IPS-18a (cell line): Measurements from ENCODE around the gene CDO1.

Source experiments
- H3K27ac ChIP-seq: one replicate; pipeline ENCODE4 v1.5.1; 2013; ENCODE audit warnings: low read length
- H3K27me3 ChIP-seq: one replicate; pipeline ENCODE4 v1.6.1; 2013; ENCODE audit warnings: mild to moderate bottlenecking, low read length; ENCODE audit not compliant: control insufficient read depth, insufficient read depth
- H3K36me3 ChIP-seq: one replicate; pipeline ENCODE4 v1.6.1; 2013; ENCODE audit warnings: low read depth, low read length; ENCODE audit not compliant: control insufficient read depth
- H3K4me1 ChIP-seq: one replicate; pipeline ENCODE4 v1.6.1; 2013; ENCODE audit warnings: low read depth, low read length; ENCODE audit not compliant: control insufficient read depth
- H3K4me3 ChIP-seq: one replicate; pipeline ENCODE4 v1.5.1; 2013; ENCODE audit warnings: low read length
- H3K9ac ChIP-seq: one replicate; pipeline ENCODE4 v1.6.1; 2013; ENCODE audit warnings: mild to moderate bottlenecking, low read length, moderate library complexity
- H3K9me3 ChIP-seq: one replicate; pipeline ENCODE4 v1.6.1; 2013; ENCODE audit warnings: low read depth, low read length; ENCODE audit not compliant: control insufficient read depth

The CDO1 gene

DNA sequence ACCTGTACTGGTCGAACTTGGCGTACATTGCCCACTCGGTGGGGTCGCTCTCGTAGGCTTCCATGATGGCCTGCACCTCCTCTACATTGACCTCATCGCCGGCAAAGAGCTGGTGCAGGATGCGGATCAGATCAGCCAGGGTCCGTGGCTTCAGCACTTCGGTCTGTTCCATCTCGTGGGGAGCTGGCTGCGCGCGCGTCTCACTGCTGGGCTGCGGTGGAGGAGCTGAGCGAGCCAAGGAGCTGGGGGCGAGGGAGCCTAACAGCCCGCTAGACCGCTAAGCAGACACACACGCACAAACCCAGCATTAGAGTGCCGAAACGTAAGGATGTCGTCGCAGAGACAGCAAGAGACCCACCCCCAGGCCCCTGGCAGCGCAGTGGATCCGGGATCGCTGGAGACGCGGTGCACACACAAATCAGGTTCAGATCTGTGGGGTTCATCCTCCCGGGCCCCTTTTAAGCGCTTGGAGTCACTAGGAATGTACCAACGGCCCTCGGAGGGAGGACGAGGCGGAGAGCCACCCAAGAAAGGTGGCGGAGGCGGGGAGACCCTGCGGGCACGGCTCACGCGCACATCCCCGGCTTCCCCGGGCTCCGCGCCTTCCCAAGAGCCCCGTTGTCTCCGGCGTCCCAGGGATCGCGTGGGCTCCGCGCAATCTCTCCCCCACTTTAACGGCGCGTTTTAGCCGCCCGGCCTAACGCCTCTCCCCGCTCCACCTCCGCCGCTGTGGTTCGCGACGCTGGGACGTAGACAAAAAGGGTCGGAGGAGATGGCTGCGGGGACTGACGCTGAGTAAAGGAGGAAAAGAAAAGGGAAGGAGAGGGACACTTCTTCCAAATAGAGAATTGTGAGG is at the start of gene CDO1:
CDO1 (minus strand) TSS at position 434 of the 856 bp plus-strand sequence; CDS start at position 172, 262 bp downstream.
- no peaks in the 10 kb centered on the region for H3K9me3 ChIP-seq
- H3K27me3 ChIP-seq: peaks cover 34% of the 10 kb centered on the region
- H3K4me3 ChIP-seq: peak within 1 kb of the TSS; percentile 78
- H3K27ac ChIP-seq: peak within 1 kb of the TSS; percentile 13
- peak within 1 kb of the TSS; percentile 74 for H3K9ac ChIP-seq
- peaks cover 14% of the 10 kb centered on the region for H3K4me1 ChIP-seq
- H3K36me3 ChIP-seq: no peaks in the 10 kb centered on the region

DNA sequence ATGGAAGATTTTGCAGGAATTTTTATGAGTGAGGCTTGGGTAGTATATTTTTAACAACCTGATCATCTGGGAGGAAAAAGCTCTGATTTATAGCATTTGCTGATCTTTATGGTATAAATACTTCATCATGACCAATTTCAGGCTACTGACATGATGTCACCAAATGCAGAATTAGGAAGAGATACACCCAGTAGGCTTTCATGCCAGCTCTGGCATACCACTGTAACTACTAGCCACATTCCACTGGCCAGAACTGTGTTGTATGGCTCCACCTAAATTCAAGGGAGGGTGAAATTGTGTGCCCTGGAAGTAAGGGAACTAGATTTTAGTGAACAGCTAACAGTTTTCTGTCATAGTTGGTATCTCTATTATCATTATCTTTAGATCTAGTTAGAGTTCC is 42.9 kb upstream of the CDO1 start:
- Histone ChIP-seq H3K4me1 (peaks cover 23% of the 10 kb centered on the region), H3K9me3 (no peaks in the 10 kb centered on the region), H3K9ac (no peak overlapping the region), H3K27ac (no peak overlapping the region), H3K36me3 (no peaks in the 10 kb centered on the region), H3K27me3 (no peaks in the 10 kb centered on the region), H3K4me3 (no peak overlapping the region)

DNA sequence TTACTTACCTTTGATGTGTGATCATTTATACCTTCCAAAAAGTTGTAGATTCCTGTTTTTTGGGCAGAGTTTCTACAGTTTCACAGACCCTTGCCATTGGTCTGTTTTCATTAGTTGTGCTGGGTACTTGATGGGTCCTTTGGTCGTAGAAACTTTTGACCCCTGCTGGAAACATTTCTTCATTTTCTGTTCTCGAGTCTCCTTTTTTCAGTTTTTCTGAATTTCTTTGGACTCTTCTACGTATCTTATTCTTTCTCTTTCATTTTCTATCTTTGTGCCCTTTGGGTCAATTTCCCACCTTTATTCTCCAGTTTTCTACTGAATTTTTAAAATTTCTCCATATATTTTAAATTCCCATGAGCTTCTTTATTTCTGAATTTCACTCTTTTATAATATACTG is 41.9 kb upstream of the CDO1 start:
- Histone ChIP-seq H3K36me3 (no peaks in the 10 kb centered on the region), H3K27ac (no peak overlapping the region), H3K9ac (no peak overlapping the region), H3K4me3 (no peak overlapping the region), H3K4me1 (peaks cover 20% of the 10 kb centered on the region), H3K27me3 (no peaks in the 10 kb centered on the region), H3K9me3 (no peaks in the 10 kb centered on the region)

DNA sequence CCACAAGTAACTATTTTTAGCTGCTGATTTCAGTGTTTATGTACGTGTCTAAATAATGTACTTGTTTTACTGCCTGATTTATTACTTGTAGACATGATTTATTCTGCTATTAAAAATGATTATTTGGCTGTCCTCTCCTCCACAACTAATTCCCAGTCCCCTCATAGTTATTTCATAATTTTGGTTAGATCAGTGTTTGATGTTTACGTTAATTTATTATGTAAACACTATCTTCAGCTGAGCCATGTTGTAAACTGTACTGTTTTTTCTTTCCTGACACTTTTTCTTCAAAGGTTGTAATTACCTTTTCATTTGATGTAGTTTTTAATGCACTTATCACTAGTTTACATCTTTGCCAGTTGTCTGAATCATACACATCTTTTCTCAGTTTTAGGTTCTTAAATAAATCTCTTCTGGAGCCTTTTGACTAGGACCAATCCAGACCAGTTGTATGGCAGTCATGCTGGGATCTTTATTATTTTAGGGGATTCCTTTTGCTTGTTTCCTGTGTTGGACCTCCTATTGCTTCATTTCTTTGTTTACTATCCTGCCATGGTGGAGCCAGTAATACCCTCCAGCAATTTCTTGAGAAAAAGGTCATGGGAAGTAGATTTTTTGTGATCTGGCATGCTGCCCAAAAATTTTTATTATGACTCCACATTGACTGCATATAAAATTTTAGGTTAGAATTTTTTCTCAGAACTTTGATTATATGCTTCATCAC is 41.3 kb upstream of the CDO1 start:
- no peak overlapping the region for H3K4me3 ChIP-seq
- no peak overlapping the region for H3K9ac ChIP-seq
- no peaks in the 10 kb centered on the region for H3K27me3 ChIP-seq
- no peaks in the 10 kb centered on the region for H3K9me3 ChIP-seq
- no peak overlapping the region for H3K27ac ChIP-seq
- H3K4me1 ChIP-seq: peaks cover 20% of the 10 kb centered on the region
- no peaks in the 10 kb centered on the region for H3K36me3 ChIP-seq

DNA sequence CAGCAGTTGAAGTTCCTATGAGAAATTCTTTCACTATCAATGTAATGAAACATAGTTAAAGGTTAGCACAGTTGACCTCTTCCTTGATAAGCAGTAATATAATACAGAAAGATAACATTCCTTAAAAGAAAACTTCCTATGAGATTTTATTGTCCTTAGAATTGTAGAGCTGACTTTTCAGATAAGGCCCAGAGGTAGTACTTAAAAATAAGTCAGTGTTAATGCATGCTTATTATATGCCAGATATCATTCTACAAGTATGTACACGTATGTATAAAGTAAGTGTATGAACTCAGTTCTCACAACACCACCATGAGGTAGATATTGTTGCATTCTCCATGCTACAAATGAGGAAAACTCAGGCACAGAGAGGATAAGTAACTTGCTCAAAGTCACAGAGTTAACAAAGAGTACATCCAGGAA is 40.6 kb upstream of the CDO1 start:
- no peaks in the 10 kb centered on the region for H3K36me3 ChIP-seq
- H3K9me3 ChIP-seq: no peaks in the 10 kb centered on the region
- H3K27me3 ChIP-seq: no peaks in the 10 kb centered on the region
- H3K27ac ChIP-seq: no peak overlapping the region
- H3K4me3 ChIP-seq: no peak overlapping the region
- H3K9ac ChIP-seq: no peak overlapping the region
- peaks cover 20% of the 10 kb centered on the region for H3K4me1 ChIP-seq

DNA sequence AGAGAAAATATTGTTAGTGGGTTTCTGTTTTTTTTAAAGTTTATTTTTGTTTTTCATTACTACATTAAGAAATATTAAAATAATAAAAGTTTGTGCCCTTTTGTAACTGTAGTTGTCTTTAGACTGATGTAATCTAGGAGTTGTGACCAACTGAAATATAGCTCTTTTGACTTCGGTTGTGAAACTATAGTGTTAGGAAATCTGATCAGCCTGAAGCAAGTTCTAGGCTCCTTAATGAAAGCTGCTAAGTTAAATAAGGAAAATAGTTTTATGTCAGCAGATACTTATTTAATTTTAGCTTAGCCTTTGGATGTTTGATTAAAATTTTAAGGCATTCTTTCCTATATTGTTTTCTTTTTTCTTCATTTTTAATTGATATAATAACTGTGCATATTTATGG is 39.5 kb upstream of the CDO1 start:
- Histone ChIP-seq H3K36me3 (no peaks in the 10 kb centered on the region), H3K27ac (no peak overlapping the region), H3K27me3 (no peaks in the 10 kb centered on the region), H3K9me3 (no peaks in the 10 kb centered on the region), H3K4me3 (no peak overlapping the region), H3K4me1 (peaks cover 20% of the 10 kb centered on the region), H3K9ac (no peak overlapping the region)

DNA sequence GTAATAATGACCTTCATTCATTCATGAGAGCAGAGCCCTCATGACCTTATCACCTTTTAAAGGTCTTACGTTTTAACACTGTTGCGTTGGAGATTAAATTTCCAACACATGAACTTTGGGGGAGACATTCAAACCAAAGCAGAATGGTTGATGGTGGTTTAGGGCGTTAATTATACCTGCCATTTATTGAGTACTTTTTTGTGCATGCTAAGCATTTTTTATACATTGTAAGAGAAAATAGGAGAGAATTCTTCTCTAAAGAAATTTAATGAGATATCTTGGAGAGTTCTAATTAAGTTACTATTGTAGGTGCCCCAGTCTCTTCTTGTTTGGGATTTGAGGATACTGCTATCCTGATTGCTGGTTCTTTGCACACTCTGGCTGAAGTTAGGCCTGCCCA is 37.7 kb upstream of the CDO1 start:
- Histone ChIP-seq H3K4me1 (peaks cover 14% of the 10 kb centered on the region), H3K36me3 (no peaks in the 10 kb centered on the region), H3K4me3 (no peak overlapping the region), H3K9me3 (no peaks in the 10 kb centered on the region), H3K27me3 (no peaks in the 10 kb centered on the region), H3K9ac (no peak overlapping the region), H3K27ac (no peak overlapping the region)

DNA sequence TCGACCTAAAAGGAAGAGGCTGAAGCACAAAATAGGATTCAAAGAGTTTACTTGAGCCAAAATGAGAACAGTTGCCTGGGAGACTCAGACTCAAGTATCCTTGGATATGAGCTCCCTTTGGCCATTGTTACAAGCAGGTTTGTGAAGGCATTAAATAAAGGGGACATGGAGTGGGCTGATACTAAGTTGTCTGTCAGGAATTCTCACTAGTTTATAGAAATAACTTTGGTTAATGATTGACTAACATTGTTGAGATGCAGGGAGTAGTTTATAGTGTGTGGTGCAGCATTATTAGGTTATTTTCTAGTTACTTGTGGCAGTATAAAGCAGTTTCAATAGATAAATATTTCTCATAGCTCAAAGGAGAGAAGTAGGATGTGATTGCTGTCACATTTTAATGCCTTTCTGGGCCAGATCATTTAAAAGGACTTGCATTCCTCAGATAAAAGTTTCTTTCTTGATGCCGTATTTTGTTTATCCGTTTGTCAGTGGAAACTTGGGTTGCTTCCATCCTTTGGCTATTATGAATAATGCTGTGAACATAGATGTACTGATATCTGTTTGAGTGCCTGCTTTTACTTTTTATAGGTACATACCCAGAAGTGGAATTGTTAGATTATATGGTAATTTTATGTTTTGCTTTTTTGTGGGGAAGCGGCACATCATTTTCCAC is 34.4 kb upstream of the CDO1 start:
- H3K9me3 ChIP-seq: no peaks in the 10 kb centered on the region
- H3K36me3 ChIP-seq: no peaks in the 10 kb centered on the region
- no peaks in the 10 kb centered on the region for H3K4me1 ChIP-seq
- H3K4me3 ChIP-seq: no peak overlapping the region
- H3K9ac ChIP-seq: no peak overlapping the region
- H3K27ac ChIP-seq: no peak overlapping the region
- no peaks in the 10 kb centered on the region for H3K27me3 ChIP-seq

DNA sequence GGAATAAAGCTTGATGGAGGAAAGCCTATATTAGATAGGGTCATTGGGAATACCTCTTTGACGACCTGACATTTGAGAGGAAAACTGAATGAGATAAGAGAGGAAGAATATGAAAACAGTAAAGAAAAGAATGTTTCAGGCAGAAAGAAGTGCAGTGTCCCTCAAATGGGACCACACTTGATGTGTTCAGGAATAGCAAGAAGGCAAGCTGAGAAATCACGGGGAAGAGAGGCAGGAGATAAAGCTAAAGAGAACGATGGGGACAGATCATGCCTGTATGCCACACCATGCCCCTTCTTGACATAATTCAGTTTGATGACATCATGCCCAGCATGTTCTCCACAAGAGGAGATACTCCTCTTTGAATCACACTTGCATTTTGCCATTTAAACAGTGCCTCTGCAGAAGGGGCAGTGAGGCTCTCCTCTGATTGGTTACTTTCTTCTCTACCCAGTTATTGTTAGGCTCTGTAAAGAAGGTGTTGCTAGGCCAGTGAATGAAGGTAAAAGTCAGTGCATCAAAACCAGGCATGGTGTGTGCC is 32.9 kb upstream of the CDO1 start:
- no peak overlapping the region for H3K27ac ChIP-seq
- H3K36me3 ChIP-seq: no peaks in the 10 kb centered on the region
- H3K9ac ChIP-seq: no peak overlapping the region
- H3K9me3 ChIP-seq: no peaks in the 10 kb centered on the region
- H3K4me1 ChIP-seq: no peaks in the 10 kb centered on the region
- H3K27me3 ChIP-seq: no peaks in the 10 kb centered on the region
- H3K4me3 ChIP-seq: no peak overlapping the region

DNA sequence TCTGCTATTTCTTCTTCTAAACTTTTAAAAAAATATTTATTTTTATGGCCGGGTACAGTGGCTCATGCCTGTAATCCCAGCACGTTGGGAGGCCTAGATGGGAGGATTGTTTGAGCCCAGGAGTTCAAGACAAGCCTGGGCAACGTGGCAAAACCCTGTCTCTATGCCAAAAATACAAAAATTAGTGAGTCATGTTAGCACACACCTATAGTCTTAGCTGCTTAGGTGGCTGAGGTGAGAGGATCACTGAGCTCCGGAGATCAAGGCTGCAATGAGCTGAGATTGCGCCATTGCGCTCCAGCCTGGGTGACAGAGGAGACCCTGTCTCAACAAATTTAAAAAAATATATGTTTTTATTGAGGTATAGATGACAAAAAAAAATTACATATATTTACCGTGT is 30.8 kb upstream of the CDO1 start:
- no peak overlapping the region for H3K9ac ChIP-seq
- H3K4me1 ChIP-seq: peaks cover 7% of the 10 kb centered on the region
- no peaks in the 10 kb centered on the region for H3K9me3 ChIP-seq
- no peaks in the 10 kb centered on the region for H3K36me3 ChIP-seq
- H3K27me3 ChIP-seq: peaks cover 13% of the 10 kb centered on the region
- no peak overlapping the region for H3K4me3 ChIP-seq
- H3K27ac ChIP-seq: no peak overlapping the region

DNA sequence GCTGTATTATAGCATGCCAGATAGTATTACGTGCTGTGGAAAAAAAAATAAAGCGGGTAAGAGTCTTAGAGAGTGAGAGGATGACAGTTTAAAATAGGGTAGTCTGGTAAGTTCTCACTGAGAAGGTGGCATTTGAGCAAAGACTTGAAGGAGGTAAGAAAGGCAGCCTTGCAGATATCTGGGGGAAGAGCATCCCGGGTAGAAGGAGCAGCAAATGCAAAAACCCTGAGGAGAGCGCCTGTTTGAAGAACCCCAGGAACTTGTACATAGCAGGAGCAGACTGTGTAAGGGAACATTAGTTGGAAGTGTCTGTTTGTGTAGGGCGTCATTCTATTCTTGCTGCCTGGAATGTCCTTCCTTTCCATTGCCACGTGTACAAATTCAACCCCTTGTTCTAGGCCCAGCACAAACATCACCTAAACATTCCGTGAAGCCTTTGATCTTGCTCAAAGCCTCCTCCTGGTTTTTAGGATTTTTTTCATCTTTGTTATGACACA is 27.9 kb upstream of the CDO1 start:
- Histone ChIP-seq H3K27me3 (peaks cover 13% of the 10 kb centered on the region), H3K4me1 (peaks cover 7% of the 10 kb centered on the region), H3K4me3 (no peak overlapping the region), H3K9ac (no peak overlapping the region), H3K9me3 (no peaks in the 10 kb centered on the region), H3K27ac (no peak overlapping the region), H3K36me3 (no peaks in the 10 kb centered on the region)
